8988T (cell line): ENCODE data around the gene RGS10.
"Not testable (repeated sequence)": the region's sequence is repeated elsewhere in the genome, so short reads cannot be mapped to it uniquely, and the experiment has no call there.

Source experiments
- DNase-seq: peaks from one replicate; pipeline ENCODE4 v3.0.0; 2011

Gene RGS10, protein sequence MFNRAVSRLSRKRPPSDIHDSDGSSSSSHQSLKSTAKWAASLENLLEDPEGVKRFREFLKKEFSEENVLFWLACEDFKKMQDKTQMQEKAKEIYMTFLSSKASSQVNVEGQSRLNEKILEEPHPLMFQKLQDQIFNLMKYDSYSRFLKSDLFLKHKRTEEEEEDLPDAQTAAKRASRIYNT

DNA sequence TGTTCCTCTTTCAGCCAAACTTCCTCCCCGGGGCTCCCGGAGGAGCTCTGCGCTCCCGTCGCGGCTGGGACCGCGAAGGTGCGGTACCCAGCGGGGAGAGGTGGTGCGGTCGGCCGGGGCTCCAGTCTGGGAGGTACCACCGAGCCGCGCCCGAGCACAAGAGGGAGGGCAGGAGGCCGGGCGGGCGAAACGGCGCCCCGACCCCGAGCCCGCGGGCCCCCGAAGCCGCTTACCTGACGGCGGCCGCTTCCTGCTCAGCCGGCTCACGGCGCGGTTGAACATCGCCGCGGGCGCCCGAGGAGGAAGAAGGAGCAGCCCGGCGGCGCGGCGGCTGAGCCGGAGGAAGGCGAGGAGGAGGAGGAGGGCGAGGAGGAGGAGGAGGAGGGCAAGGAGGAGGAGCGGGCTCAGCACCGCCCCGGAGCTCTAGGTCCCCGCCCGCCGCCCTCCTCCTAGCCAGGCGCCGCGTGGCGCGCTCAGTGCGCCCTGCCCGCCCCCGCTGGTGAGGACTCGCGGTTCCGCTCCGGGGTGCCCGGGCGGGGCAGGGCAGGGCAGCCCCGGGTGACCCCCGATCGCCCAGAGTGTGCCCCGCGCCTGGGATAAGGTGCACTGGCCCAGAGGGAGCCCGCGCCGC, at the start of gene RGS10:
TSS of gene RGS10 (minus strand) at position 363 of the 631 bp plus-strand sequence. CDS start at position 282, 81 bp downstream.
- DNase-seq = peak; percentile 70

DNA sequence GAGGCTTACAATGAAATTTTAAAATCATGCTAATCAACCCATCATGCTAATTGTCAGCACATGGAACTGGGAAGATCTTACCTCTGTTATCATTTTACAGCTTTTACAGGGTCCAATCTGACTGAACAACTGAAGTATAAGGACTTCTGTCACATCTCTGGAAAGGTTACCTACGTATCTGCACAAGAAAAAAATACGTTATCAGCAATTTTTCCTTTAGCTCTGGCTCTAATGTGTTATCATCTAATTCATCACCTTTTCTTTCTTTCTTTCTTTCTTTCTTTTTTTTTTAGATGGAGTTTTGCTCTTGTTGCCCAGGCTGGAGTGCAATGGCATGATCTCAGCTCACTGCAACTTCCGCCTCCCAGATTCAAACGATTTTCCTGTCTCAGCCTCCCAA, 45.6 kb upstream of the RGS10 start:
- DNase-seq = no peak

DNA sequence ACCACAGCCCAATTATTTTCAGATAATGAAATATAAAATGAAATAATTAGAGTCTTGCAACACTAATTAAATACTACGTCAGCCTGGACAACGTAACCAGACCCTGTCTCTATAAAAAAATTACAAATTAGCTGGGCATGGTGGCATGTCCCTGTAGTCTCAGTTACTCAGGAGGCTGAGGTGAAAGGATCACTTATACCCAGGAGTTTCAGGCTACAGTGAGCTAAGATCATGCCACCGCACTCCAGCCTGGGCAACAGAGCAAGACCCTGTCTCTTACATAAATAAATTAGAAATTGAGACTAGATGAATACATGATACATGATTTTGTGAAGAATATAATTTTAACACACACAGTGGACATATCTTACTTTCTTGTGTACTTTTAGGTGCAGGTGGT, 35.8 kb upstream of the RGS10 start:
- DNase-seq = no peak

DNA sequence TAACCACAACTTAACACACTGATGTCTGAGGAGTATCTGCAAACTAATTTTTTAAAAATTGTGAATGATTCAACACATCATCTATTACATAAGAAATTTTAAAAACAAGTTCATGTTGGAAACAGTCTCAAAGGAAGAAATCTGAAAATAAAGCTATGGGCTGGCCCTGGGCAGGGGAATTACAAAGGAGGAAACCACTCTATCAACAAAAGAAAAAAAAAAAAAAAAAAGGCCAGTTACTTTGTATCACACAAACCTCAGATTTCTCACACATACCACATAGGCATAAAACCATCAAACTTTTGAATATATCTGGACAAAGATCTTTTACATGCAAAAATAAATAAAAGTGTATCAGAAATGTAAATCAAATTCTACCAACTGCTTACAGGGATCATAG, 33.5 kb upstream of the RGS10 start:
- no peak for DNase-seq

DNA sequence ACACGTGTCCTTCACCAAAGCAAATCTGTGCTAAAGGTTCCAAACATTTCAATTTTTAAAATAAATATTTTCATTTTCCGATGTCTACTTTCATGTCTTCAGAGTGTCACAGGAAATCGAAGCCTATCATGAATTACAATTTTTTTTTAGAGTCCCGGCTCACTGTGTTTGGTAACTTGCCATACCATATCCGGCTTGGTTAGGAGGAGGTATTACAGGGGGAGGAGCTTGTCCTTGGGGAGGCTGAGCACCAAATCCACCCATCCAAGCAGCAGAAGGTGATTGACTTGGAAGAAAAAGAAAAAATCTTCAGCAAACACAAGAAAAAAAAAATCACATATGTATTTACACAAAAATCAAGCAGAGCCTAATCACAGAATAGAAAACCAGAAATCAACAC, 33.0 kb upstream of the RGS10 start:
- no peak for DNase-seq

DNA sequence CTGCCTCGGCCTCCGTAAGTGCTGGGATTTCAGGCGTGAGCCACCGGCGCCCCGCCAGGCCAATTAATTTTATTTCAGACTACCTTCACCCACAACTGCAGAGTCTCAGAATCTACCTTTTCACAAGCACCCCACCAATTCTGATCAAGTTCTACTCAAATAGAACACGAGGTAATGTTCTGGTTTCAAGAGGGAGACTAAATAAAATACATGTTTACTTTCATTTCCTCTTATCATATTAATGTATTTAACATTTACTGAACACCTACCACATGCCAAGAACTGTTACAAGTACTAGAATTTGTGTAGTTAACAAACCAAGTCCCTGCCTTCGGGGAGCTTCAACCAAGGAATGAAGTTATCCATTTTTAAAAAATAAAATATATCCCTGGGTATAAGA, 25.5 kb upstream of the RGS10 start:
- DNase-seq = no peak

DNA sequence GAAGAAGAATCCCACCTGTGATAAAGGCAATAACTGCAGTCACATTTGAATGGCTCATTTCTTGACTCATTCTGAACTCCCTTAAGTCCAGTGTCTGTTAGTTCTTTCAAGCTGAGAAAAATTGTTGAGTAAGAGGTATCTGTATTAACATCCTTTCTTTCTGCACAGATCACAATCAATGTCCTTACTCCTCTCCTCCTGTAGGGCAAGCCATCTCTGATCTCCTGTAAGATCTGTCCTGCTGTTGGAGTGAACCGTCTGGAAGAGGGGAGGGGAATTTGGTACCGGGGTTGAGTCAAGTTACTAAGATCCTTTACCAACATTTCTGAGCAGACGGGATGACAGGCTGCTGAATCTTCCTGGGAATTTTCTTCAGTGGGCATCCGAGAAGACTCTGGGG, 19.6 kb upstream of the RGS10 start:
- DNase-seq = no peak

DNA sequence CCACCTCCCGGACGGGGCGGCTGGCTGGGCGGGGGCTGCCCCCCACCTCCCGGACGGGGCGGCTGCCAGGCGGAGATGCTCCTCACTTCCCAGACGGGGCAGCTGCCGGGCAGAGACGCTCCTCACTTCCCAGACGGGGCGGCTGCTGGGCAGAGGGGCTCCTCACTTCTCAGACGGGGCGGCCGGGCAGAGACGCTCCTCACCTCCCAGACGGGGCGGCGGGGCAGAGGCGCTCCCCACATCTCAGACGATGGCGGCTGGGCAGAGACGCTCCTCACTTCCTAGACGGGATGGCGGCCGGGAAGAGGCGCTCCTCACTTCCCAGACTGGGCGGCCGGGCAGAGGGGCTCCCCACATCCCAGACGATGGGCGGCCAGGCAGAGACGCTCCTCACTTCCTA, 17.0 kb upstream of the RGS10 start:
- DNase-seq = not testable (repeated sequence)

DNA sequence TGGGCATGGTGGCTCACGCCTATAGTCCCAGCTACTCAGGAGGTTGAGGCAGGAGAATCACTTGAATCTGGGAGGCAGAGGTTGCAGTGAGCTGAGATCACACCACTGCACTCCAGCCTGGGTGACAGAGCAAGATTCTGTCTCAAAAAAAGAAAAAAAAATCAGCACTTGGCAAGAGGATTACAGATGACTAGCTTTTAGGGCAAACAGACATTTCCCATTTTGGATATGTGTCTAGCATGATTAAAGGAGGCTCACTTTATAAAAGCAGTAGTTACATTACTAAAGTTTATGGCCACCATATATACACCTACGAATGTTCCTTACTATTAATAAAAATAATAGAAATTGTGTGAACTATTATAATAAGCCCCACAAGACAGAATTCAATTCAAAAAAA, 13.6 kb upstream of the RGS10 start:
- not testable (repeated sequence) for DNase-seq

DNA sequence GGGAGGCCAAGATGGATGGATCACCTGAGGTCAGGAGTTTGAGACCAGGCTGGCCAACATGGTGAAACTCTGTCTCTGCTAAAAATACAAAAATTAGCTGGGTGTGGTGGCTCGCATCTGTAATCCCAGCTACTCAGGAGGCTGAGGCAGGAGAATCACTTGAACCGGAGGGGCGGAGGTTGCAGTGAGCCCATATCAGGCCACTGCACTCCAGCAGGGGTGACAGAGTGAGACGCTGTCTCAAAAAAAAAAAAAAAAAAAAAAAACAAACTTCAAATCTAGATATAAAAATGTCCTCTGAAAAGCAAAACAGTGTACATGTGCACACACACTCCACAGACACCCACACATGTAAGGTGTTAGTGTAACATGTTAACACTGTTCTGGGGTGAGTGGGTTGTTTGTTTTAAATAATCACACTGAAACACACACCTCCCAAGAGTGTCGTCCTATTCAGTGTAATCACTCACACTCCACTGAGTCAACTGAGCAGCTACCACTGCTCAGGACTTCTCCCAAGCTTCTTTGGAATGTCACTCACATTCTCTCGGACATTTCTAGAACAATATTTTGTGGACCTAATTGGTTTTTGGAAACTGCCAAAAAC, 12.8 kb upstream of the RGS10 start:
- no peak for DNase-seq

DNA sequence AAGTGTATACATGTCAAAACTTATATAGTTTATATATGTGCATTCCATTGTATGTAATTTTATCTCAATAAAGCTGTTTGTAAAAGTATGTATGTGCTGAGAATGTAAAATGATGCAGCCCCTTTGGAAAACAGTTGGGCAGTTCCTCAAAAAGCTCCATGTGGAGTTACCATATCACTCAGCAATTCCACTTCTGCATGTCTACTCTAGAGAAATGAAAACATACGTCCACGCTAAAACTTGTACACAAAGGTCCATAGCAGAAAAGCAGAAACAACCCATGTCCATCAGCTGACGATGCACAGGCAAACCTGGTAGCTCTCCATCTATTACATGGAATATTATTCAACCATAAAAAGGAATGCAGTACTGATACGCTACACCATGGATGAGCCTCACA, 8.3 kb upstream of the RGS10 start:
- DNase-seq = no peak

DNA sequence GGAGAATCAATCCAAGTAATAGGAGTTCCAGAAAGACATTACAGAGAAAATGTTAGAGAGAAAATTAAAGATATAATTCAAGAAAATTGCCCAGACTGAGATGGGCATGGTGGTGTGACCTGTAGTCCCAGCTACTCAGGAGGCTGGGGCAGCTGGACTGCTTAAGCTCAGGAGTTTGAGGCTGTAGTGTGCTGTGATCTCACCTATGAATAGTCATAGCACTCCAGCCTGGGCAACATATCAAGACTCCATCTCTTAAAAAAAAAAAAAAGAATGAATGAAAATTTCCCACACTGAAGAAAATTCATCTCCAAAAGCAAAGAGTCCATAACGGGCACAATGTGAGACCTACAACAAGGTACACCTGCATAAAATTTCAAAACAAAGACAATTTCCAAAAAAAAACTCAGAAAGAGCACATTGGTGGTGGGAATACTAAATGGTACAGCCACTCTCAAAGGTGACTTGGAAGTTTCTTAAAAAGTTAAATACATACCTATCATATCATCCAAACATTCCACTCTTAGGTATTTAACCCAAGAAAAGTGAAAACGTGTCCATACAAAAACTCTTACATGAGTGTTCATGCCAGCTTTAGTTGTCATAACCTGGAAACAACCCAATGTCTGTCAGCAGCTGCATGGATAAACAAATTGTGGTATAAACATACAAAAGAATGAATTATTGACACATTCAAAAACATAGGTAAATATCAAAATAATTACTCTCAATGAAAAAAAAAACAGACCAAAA, 6.9 kb upstream of the RGS10 start:
- no peak for DNase-seq

DNA sequence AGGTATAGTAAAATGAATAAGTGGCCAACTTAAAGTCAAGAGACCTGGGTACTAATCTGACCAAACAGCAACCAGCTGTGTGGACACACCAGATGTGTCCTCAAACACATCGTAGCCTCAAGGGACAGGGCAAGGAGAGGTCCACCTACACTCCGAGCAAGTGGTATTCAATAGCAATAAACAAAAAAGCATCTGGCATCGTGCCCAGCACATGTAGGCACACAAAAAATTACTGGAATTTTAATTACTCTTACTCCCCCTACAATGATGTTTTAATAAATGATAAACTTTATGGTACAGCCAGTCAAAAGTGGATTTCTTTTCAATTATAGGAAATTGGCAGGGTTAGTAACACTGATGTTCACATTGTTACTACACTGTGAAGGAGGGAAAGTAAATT, 3.5 kb upstream of the RGS10 start:
- DNase-seq = no peak

DNA sequence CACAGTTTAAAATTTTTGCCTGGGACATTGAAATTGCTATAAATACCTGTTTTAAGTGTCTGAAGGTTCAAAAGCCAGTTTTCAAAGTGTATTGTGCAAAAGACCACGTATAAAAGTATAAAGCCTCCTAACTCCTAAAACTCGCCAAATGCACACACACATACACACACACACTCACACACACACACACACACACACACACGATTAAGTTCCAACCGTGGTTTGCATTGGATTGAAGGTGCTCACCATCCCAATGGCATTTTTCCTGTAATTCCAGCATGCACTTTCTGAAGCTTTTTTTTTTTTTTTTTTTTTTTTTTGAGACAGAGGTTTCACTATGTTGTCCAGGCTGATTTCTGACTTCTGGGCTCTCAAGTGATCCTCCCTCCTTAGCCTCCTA, 2.8 kb upstream of the RGS10 start:
- DNase-seq = no peak

DNA sequence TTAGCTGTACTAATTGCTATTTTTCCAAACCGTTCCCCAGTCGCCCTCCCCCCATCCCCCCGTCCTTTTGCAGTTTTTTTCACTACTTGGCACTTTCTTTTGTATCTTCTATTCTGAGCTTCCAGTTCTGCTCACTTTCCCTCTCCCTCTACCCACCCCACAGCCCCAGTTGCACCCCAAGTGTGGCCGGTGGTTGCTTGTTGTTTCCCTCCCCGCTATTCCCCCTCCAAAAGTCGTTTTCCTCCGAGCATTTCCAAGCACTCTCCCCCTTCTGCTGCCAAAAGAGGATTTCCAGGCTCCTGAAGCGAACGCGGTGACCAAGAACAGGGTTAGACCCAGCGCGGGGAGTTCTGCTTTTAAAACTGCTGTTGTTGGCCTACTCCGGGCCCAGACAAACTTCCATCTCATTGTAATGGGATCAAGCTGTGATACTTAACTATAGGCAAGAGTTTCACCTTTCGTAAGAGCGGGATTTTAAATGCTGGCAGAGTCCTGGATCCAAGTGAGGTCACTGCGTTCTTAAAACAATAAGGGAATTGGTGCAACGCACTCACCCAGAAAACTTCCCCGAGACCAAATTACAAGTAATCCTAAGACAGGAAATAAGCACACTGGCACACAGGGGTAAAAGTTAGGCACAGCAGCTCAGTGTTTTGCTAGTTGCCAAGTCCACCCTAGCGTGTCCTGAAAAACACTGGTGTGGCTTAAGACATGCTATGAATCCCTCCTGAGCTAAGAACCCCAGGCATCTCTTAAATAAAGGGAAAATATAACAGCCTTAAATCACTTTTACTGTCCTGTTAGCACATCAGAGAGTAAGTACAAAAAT, 1.5 kb upstream of the RGS10 start:
- DNase-seq = no peak

DNA sequence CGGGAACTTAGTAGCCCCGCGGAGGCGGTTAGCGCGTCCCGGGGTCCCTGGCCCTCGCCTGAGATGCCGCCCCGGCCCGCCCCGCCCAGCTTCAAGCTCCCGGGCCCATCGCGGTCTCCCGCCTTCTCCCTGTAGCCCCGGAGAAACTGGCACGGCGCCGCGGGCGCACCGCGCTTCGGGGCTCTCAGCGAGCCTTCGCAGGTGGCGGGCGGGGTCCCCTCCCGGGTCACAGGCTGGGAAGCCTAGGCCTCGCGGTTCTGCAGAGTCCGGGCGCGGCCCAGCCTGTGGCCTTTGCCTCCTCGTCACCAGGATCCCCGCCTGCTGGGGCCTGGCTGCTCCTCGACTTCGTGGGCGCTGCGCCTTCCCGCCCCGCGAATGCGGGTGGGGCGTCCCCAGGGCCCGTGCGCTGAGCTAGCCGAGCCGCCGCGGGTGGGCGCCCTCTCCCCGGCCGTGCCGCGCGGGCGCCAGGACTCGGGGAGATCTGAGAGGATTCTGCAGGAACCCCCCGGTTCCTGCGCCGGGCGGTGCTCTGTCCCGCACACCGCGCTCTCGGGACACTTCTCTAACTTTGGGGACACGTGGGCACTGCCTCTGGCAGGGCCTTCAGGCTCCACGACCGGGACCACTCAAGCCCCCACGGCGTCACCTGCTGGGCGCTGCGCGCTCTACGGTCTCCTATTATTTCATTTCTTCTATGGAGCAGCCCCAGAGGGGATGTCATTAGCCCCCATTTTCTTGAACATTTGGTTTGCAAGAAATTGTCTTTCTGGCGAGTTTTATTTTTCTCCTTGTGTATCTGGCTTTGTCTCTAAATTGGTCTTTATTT, 682 bp upstream of the RGS10 start:
- DNase-seq = peak; percentile 66

DNA sequence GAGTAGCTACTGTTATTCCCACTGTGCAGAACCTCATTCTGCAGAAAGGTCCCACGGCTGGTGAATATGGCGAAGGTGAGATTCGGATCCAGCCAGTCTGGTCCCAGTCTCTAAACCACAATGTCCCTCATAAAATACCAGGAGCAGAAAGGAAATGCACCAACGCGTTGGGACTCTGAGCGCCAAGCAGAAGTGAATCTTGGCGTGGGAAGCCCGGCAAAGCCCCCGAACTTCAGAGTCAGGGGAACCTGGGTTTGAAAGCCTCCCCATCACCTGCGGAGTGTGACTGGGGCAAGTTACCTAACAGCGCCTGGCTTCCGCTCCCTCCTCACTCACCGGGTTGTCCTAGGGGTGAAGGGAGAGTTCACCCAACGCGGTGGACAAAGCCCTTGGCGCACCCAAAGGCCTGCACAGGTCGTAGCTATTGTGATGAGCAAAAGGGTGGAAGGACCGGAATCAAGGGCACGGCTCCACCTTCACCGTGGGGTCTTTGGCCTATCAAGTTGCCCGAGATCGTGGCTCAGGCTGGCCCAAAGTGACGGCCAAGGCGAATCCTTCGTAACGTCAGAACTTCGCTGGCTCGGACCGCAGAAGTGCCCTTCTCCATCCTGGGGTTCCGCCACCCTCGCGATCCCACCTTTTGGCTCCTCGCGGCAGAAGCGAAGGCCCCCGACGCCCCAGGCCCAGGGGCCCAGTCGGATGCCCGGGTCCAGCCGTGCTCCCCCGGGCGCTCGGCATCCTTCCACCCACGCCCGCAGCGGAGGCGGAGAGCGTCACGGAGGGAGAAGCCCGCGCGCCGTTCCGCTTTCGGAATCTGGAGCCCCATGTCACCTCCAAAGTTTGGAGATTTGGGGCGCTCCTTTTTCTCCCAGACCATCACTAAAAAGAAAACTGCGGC, 811 bp downstream of the RGS10 start:
- no peak for DNase-seq

DNA sequence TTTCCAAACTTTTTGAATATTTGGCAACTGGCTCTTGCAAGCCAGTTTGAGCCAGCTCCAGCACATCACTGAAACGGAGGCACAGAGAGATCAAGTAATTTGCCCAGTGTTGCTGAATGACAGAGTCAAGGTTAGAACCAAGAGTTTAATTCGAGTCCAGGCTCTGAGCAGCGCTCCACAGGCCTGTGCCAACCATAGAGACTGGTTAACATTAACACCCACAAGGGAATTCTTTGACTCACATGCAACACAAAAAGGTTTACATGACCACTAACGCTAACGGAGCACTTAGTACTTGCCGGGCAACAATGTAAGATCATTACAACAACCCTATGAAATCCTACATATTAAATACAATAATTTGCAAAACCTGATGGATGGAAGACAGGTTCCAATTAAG, 1.5 kb downstream of the RGS10 start:
- no peak for DNase-seq

DNA sequence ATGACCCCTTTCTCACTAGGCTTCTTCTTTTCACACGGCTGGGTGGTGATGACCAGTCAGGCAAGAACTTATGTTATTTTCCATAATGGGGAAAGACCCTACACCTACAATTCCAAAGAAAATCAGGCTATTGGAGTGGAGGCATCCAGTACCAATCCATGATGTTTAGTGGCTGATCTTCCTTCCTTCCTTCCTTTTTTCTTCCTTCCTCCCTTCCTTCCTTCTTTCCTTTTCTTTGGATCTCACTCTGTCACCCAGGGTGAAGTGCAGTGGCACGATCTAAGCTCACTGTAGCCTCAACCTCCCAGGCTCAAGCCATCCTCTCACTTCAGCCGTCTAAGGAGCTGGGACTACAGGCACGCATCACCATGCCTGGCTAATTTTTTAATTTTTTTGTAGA, 2.5 kb downstream of the RGS10 start:
- DNase-seq = no peak

DNA sequence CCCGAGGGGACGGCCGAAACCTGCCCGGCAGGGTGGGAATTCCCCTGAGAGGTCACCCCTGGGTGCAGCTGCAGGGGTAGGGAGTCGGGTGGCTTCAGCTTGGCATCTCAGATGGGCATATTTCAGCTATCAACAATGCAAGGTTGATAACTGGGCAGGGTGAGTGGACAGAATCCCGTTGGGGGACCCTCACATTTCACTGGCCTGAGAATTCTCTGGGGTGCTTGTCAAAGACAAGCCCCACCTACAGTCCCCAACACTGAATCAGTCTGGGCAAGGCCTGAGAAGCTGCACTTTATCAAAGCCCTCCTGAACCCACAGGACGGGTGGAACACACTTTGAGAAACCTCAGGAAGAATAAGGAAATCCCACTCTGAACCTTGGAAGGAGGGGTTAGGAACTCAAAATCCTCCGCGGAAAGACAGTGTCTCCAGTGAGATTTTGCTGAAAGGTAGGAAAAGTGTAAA, 3.1 kb downstream of the RGS10 start:
- no peak for DNase-seq
